Measurements from ENCODE around the gene ITGB3BP.
"Not testable (repeated sequence)": the region's sequence is repeated elsewhere in the genome, so short reads cannot be mapped to it uniquely, and the experiment has no call there.

The ITGB3BP gene

GRCh38 chr1:63522891-63523728, at the start of gene ITGB3BP, which contains the start of gene EFCAB7:
Gene ITGB3BP (minus strand): TSS chr1:63523225. CDS start chr1:63523133, 92 bp downstream.
Gene EFCAB7 (plus strand): TSS chr1:63523525. CDS start chr1:63525573, 2,048 bp downstream.
- DNase-seq (ENCODE audit: low read depth, low spot score), result peak; percentile 82

GRCh38 chr1:63572686-63573085, 49.7 kb upstream of the ITGB3BP start:
- not testable (repeated sequence) for DNase-seq (ENCODE audit: low read depth, low spot score)

DNA sequence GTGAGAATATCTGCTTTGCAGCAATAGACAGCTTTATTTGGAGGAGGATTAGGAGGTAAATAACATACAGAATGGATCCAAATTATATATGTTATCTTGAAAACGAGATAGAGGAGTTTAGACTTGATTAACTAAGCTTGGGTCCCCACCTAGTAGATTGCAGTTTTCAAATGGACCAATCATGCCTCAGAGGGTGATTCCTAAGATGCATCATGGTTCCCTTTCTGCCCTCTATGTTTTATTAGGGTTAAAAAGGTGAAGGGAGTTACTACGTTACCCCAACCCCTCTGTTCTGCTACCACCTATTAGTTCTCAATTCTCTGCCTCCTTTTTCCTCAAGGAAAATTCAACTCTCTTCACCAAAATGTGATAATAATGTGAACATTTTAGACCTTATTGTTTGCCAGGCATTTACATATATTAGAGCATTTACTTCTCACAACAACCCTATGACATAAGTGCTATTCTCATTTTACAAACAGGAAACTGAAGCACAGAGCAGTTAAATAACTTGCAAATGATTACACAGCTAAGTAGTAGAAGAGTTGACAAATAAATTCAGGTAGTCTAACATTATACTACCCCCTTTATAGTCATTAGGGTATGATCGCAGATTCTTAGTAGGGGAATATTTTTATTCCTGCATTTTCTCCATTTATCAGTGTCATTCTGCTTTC, 46.8 kb upstream of the ITGB3BP start:
- DNase-seq (ENCODE audit: low read depth, low spot score), result no peak

- DNase-seq (ENCODE audit: low read depth, low spot score), result no peak
Measured at GRCh38 chr1:63569068-63569467, 46.0 kb upstream of the ITGB3BP start.

DNA sequence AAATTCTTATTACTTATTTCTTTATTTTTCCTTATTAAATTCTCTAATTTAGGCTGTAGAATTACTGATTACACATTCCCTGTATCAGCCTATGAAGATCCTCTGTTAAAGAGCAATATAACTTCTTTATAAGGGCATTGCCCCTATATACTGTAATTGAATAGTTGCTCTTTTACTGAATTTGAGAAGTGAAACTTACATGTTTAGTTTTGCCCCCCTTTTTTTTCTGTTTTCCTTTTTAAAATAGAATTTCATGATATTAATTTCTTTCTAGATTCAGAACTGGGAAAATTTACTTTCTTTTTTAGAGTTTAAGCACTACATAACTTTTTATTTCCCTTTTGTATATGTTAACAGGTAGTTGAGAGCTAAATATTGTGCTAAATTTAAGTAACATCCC, 40.7 kb upstream of the ITGB3BP start:
- DNase-seq (ENCODE audit: low read depth, low spot score), result no peak

GRCh38 chr1:63559357-63559756, 36.3 kb upstream of the ITGB3BP start:
- no peak for DNase-seq (ENCODE audit: low read depth, low spot score)

GRCh38 chr1:63557365-63557987, 34.5 kb upstream of the ITGB3BP start:
- DNase-seq (ENCODE audit: low read depth, low spot score), result no peak

DNA sequence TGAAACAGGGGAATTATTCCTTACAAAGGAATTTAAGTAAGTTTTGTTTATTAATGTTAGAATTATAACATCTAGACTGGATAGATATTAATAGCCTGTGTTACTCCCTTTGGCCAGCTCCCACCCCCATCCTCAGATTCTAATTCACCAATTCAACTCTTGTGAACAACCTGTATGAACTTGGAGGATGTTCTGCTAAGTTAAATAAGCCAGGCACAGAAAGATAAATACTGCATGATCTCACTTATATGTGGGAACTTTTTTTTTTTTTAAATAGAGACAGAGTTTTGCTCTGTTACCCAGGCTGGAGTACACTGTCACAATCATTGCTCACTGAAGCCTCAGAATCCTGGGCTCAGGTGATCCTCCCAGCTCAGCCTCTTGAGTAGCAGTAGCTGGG, 32.5 kb upstream of the ITGB3BP start:
- DNase-seq (ENCODE audit: low read depth, low spot score), result no peak

GRCh38 chr1:63548877-63549276, 25.9 kb upstream of the ITGB3BP start:
- no peak for DNase-seq (ENCODE audit: low read depth, low spot score)

DNA sequence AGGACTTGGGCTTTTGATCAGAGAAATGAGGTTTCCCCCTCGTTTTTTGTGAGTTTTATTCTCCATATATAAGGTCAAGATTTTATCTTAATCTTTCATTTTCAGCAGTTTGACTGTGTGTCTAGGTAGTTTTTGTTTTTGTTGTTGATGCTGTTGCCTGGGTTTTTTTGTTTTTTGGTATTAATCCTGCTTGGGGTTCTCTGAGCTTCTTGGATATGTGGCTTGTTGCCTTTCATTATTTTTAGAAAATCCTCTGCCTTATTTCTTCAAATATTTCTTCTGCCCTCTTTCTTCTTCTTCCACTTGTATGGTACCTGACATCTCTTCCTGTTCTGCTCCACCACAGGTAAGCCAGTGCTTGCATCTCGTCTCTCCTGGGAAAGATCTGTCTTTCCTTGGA, 25.3 kb upstream of the ITGB3BP start:
- DNase-seq (ENCODE audit: low read depth, low spot score), result no peak

DNA sequence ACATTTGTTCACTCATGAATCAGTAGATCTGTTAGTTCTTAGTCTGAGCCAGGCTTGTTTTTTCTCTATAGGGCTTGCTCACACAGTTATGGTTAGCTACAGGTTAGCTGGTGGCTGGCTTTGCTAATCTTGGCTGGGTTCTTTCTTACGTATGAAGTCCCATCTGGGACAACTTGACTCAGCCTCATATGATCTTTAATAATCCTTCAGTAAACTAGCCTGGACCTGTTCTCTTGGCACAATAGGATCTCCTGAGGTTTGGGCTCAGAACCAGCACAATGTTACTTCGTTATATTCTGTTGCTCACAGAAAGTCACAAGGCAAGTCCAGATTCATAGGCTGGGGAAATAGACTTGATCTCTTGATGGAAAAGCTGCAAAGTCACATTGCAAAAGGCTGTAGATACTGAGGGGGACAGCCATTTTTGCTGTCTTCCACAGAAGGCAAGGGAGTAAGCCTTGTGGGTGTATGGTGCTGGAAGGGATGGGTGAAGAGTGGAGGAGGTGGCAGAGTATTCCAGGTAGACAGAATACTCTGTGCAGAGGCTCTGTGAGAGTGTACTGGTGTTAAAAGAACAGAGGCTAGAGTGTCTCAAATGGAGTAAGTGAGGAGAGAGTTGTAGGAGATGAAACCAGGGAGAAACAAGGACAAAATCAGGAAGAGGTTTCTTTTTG, 24.7 kb upstream of the ITGB3BP start:
- no peak for DNase-seq (ENCODE audit: low read depth, low spot score)

DNA sequence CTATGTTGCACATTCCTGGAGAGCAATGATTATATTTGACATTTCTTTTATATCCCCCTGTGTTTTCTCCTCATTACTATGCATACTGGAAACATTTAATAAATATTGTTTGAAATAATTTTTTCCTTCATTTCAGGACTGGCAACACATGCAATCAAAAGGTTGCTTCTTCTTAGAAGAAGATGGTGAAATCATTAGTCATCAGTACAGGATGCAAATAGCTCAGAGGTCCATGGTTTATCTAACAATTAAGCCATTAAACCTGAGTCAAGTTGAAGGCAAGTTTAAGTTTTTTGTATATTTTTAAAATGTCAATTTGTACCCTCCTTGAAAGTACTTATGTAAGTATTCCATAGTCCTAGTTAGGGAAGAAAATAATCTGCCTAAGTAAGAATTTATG, 22.8 kb upstream of the ITGB3BP start:
- DNase-seq (ENCODE audit: low read depth, low spot score), result no peak

GRCh38 chr1:63537940-63538339, 14.9 kb upstream of the ITGB3BP start:
- DNase-seq (ENCODE audit: low read depth, low spot score), result no peak

DNA sequence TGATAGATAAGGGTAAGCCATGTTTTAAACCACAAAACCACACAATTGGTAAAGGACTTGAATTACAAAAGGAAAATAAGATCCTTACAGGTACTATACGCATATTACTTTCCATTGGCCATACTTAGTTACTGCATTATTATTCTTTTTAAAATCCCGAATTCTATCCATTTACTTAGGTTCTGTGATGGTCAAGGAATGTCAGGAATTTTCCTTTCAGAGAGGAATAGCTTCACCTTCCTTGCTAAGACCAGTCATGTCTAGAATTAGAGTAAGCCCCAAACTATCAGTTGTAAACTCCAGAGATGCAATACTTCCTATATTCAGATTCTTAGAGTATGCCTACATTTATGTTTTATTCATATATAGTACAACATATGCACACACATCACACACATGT, 14.0 kb upstream of the ITGB3BP start:
- no peak for DNase-seq (ENCODE audit: low read depth, low spot score)

GRCh38 chr1:63534406-63534805, 11.4 kb upstream of the ITGB3BP start:
- no peak for DNase-seq (ENCODE audit: low read depth, low spot score)

DNA sequence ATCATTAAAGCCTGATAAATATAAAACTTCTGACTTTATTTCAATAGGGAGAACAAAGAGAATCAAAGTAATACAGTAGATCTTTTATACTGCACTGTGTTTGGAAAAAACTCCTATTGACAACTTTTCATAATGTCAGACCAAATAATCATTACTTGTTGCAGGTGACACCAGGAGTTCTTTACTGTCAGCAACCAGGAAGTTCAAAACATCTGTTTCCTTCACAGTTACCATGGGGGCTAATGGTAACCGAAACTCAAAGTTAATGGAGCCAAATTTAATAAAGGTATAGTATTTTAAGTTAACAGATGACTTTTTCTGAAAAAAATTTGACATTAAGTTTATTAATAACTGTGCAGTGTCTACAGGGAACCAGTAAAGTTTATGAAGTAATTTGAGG, 10.9 kb upstream of the ITGB3BP start:
- no peak for DNase-seq (ENCODE audit: low read depth, low spot score)

GRCh38 chr1:63532727-63533126, 9.7 kb upstream of the ITGB3BP start:
- no peak for DNase-seq (ENCODE audit: low read depth, low spot score)

DNA sequence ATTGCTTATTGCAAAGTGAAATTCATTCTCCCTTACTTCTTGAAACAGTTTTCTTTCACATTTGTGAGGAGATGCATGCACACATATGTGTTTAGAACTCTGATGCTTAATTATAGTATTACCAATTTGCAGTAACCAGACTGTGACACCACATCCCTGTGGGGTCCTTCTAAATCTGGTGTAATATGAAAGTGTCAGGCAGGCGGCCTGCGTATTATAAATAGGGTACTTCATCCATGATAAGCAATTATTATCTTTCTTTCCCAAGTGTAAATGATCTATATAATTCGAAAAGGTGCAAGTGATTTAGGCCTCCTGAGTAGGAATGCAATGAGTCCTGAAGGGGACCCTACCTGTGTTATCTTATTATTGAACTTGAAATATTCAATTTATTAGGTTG, 1.2 kb upstream of the ITGB3BP start:
- DNase-seq (ENCODE audit: low read depth, low spot score), result no peak

- DNase-seq (ENCODE audit: low read depth, low spot score), result peak; percentile 1
Measured at GRCh38 chr1:63523738-63524137, 713 bp upstream of the ITGB3BP start.

- DNase-seq (ENCODE audit: low read depth, low spot score), result no peak
Measured at GRCh38 chr1:63516629-63517028, 6.4 kb downstream of the ITGB3BP start.

DNA sequence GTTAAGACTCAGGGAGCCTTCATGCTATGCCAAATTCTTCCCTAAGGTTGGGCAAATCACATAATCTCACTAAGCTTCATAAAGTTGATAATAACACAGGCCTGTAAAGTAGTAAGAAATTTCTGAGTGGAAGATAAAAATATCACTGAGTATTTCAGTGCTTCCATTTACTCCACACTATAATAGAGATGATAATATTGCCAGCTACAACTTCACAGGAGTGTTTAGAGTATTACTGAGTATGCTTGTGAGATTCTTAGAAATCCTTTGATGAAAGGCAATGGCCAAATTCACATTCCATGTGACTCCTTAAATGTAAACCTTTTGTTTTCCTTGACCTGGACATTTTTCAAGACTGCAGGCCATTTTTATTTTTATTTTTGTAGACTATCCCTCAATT, 10.4 kb downstream of the ITGB3BP start:
- no peak for DNase-seq (ENCODE audit: low read depth, low spot score)

- no peak for DNase-seq (ENCODE audit: low read depth, low spot score)
Measured at GRCh38 chr1:63509718-63510117, 13.3 kb downstream of the ITGB3BP start.

All from smooth muscle cell of the brain vasculature (primary cell).